DND-41 (cell line): ENCODE data around the gene NAGLU.

ENCODE experiments used
- ATAC-seq: fragments of 200-7000 bp; cut with Tn5 transposase; 3 replicates; pipeline ENCODE4 v1.9.1; 2021; ENCODE audit warnings: low read depth; ENCODE audit not compliant: insufficient read depth
- DNase-seq: peaks from one replicate; pipeline ENCODE4 v3.0.0-alpha.2; 2020
- H2AFZ ChIP-seq: 2 replicates; pipeline ENCODE4 v1.6.0; 2012; ENCODE audit warnings: low read depth, low read length
- H3K27ac ChIP-seq: 2 replicates; pipeline ENCODE4 v1.5.1; 2012; ENCODE audit warnings: low read length, inconsistent platforms
- H3K27me3 ChIP-seq: fragments of 200-600 bp; sonication (generic); 2 replicates; pipeline ENCODE4 v1.6.0; 2012; ENCODE audit warnings: low read length, mild to moderate bottlenecking, inconsistent platforms; ENCODE audit not compliant: insufficient read depth, poor library complexity
- H3K36me3 ChIP-seq: 2 replicates; pipeline ENCODE4 v1.5.1; 2012; ENCODE audit warnings: low read length, inconsistent platforms; ENCODE audit not compliant: insufficient read depth
- H3K4me1 ChIP-seq: 2 replicates; pipeline ENCODE4 v1.5.1; 2012; ENCODE audit warnings: mild to moderate bottlenecking, low read length; ENCODE audit not compliant: insufficient read depth
- H3K4me2 ChIP-seq: 2 replicates; pipeline ENCODE4 v1.6.0; 2012; ENCODE audit warnings: mild to moderate bottlenecking, moderate library complexity, low read length, inconsistent platforms; ENCODE audit not compliant: insufficient read depth
- H3K4me3 ChIP-seq, 2 experiments: fragments of 200-600 bp in 1 of 2; shearing (Covaris generic) in 1 of 2; 2 replicates each; pipeline ENCODE4 v1.5.1; 2012 to 2016; ENCODE audit warnings: inconsistent platforms in 2 of 2, low read length in 2 of 2, mild to moderate bottlenecking in 2 of 2, low read depth in 1 of 2, moderate library complexity in 1 of 2
- H3K79me2 ChIP-seq: 2 replicates; pipeline ENCODE4 v1.6.0; 2012; ENCODE audit warnings: low read length, inconsistent platforms; ENCODE audit not compliant: insufficient read depth
- H3K9ac ChIP-seq: 2 replicates; pipeline ENCODE4 v1.6.0; 2012; ENCODE audit warnings: low read depth, mild to moderate bottlenecking, inconsistent platforms, low read length, moderate library complexity
- H3K9me3 ChIP-seq: 2 replicates; pipeline ENCODE4 v1.5.1; 2012; ENCODE audit warnings: low read length, moderate library complexity, mild to moderate bottlenecking, inconsistent platforms; ENCODE audit not compliant: insufficient read depth, severe bottlenecking
- H4K20me1 ChIP-seq: 2 replicates; pipeline ENCODE4 v1.6.0; 2012; ENCODE audit warnings: low read length; ENCODE audit not compliant: insufficient read depth
- EZH2 ChIP-seq: IDR thresholded peaks from 3 replicates; pipeline ENCODE4 v1.6.1; 2012; ENCODE audit warnings: borderline replicate concordance, low read depth, mild to moderate bottlenecking, moderate library complexity, low read length, inconsistent platforms; ENCODE audit not compliant: severe bottlenecking
- TF ChIP-seq, protein P1 (sequence below): IDR thresholded peaks from 2 replicates; pipeline ENCODE4 v1.5.1; 2012; ENCODE audit warnings: borderline replicate concordance, low read length, moderate library complexity, mild to moderate bottlenecking; ENCODE audit not compliant: poor library complexity, severe bottlenecking; ENCODE audit errors: extremely low read depth

NAGLU gene

DNA sequence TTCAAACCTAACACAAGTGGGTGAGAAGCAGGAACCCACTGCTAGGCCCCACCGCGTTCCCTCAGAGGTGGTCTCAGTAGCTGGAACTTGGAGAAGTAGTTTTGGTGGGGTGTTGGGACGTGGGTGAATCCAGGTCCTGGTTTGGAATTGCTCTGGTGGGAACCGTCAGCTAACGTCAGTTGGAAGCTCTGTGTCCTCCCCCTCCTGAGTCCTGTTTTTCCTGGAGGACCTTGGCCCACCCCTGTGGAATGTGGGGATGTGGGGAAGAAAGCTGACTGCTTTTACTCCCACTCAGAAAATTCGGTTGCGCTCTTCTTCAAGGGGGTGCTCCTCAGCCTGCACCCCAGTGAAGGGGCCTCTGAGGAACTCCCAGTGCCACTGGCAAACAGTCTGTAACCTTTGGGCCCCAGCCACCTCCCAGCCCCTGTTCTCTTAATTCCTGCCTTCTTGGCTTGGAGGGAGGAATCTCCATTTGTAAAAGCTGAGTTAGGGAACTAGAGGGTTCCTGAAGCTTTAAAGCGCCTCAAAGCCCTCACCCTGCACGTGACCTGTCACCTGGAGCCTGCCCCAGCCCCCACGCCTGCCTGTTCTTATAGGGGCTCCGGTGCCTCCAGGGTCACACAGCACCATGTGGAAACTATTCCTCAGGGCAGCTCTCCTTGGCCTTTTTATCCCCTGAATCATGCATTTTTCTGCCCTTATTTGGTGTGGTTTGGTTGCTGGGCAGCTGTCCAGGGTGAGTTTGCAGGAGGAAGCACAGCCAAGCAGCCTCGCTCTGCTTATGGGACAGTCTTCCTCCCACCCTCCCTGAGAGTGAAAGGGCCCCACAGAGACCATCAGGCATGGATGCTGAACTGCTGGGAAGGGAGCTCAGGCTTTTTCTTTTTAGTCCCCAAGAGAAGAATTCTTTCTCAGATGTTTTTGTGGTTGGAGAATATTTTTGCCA, 16.2 kb upstream of the NAGLU start:
- DNase-seq (no peak), ATAC-seq (no peak)
- Histone ChIP-seq H3K27ac (no peak overlapping the region), H3K9me3 (no peaks in the 10 kb centered on the region), H3K27me3 (no peaks in the 10 kb centered on the region), H3K4me1 (peaks cover 3% of the 10 kb centered on the region; the same call in 1 of the 2 replicates), H4K20me1 (no peaks in the 10 kb centered on the region), H3K36me3 (no peaks in the 10 kb centered on the region), H3K4me2 (no peak overlapping the region), H3K79me2 (no peaks in the 10 kb centered on the region), H2AFZ (no peak overlapping the region), H3K9ac (no peak overlapping the region), H3K4me3 (no peak overlapping the region)
- TF ChIP-seq, protein P1, sequence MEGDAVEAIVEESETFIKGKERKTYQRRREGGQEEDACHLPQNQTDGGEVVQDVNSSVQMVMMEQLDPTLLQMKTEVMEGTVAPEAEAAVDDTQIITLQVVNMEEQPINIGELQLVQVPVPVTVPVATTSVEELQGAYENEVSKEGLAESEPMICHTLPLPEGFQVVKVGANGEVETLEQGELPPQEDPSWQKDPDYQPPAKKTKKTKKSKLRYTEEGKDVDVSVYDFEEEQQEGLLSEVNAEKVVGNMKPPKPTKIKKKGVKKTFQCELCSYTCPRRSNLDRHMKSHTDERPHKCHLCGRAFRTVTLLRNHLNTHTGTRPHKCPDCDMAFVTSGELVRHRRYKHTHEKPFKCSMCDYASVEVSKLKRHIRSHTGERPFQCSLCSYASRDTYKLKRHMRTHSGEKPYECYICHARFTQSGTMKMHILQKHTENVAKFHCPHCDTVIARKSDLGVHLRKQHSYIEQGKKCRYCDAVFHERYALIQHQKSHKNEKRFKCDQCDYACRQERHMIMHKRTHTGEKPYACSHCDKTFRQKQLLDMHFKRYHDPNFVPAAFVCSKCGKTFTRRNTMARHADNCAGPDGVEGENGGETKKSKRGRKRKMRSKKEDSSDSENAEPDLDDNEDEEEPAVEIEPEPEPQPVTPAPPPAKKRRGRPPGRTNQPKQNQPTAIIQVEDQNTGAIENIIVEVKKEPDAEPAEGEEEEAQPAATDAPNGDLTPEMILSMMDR = no peak
- TF ChIP-seq EZH2 = no peak

DNA sequence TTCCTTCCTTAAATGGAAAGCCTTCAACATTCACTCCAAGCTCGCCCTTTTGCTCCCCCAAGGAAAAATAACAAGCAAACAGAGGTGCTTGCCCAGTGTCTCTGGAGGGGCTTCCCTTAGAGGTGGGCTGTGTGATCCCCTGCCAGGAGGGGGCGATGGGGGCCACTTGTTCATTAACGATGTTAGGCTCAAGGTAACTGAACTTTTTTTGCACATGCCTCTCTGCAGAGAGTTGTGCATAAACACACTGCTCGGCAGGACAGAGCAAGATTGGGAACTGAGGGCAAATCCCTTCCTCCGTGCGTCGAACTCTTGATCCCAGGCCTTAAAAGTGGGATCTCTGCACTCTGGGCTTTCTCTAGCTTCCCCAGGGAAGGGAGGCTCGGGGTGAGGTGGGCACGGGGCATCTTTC, 15.5 kb upstream of the NAGLU start:
- DNase-seq (peak; percentile 60), ATAC-seq (peak; percentile 59)
- Histone ChIP-seq H4K20me1 (no peaks in the 10 kb centered on the region), H2AFZ (no peak overlapping the region), H3K79me2 (no peaks in the 10 kb centered on the region), H3K27ac (no peak overlapping the region), H3K9ac (no peak overlapping the region), H3K27me3 (no peaks in the 10 kb centered on the region), H3K9me3 (no peaks in the 10 kb centered on the region), H3K4me3 (no peak overlapping the region), H3K36me3 (no peaks in the 10 kb centered on the region), H3K4me2 (no peak overlapping the region), H3K4me1 (peaks cover 3% of the 10 kb centered on the region; the same call in 1 of the 2 replicates)
- TF ChIP-seq, protein P1 = peak; percentile 65
- no peak for TF ChIP-seq EZH2

DNA sequence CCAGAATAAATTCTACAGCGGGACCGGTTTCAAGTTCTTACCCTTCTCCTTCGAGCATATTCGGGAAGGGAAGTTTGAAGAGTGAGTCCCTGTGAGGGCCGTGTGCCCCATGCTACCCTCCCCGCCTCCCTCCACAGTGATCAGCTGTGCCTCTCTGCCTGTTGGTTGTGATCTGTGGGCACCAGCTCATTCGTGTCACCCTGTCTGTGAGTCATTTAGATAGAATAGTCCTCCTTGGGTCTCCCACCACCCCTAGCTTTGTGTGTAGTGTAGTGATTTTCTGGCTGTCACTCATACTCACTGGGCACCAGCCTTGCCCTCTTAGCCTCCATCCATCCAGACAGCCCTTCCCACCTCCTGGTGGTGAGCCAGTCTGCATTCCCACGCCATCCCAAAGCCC, 15.0 kb upstream of the NAGLU start:
- ATAC-seq = no peak
- Histone ChIP-seq H3K27me3 (no peaks in the 10 kb centered on the region), H3K4me2 (no peak overlapping the region), H3K79me2 (no peaks in the 10 kb centered on the region), H3K4me3 (no peak overlapping the region), H3K36me3 (no peaks in the 10 kb centered on the region), H4K20me1 (no peaks in the 10 kb centered on the region), H3K4me1 (peaks cover 3% of the 10 kb centered on the region; the same call in 1 of the 2 replicates), H3K9ac (no peak overlapping the region), H3K27ac (no peak overlapping the region), H2AFZ (no peak overlapping the region), H3K9me3 (no peaks in the 10 kb centered on the region)
- TF ChIP-seq, protein P1 = no peak
- TF ChIP-seq EZH2 = no peak
- DNase-seq = no peak
